K562 (cell line): ENCODE measurements around the gene CD300LB. TPM values are rescaled to one million over a fixed set of nuclear protein-coding genes. Genes with fewer than 3 reads are reported as not detected.

Source experiments
- ATAC-seq: fragments of 200-7000 bp; cut with Tn5 transposase; 3 replicates; pipeline ENCODE4 v1.9.1; 2020; ENCODE audit warnings: moderate library complexity
- BruUV-seq: library from RNA; stranded (reverse); fragments of 400-500 nt; replicated peaks from 2 replicates; lab custom pipeline; 2021; lab: Mats Ljungman, UMichigan
- CTCF ChIA-PET: fragments of 300-600 bp; formaldehyde crosslinking; extraction: SDS; loops from one replicate; lab custom pipeline; 2021; ENCODE audit warnings: low intra/inter-chr PET ratio; lab: Yijun Ruan, JAX
- POLR2A ChIA-PET: fragments of 300-600, 350-650 bp; sonication (Branson Sonifier 250); formaldehyde crosslinking; extraction: SDS; loops from one replicate; lab custom pipeline; 2021; ENCODE audit warnings: antibody characterized with exemption, inconsistent platforms; lab: Yijun Ruan, JAX
- DNase-seq, 4 experiments: peaks; one replicate each; pipeline versions ENCODE4 v3.0.0 to v3.0.0-alpha.2; 2011 to 2018; ENCODE audit warnings: low spot score in 3 of 4, mixed read lengths in 3 of 4; ENCODE audit errors: extremely low read depth in 1 of 4
- FAIRE-seq: peaks from 2 replicates; lab custom pipeline; 2011; peaks lifted over from hg19 to GRCh38; lab: Jason Lieb, UNC
- H2AFZ ChIP-seq: 2 replicates; pipeline ENCODE4 v1.6.0; 2011; ENCODE audit warnings: low read depth, low read length, control low read depth, inconsistent platforms
- H3K27ac ChIP-seq: fragments of 200-600 bp; 3 replicates; pipeline ENCODE4 v1.8.0; 2011; ENCODE audit warnings: low read depth, mild to moderate bottlenecking, control low read depth, inconsistent platforms, low read length, moderate library complexity, mixed read lengths; ENCODE audit errors: extremely low read depth
- H3K27me3 ChIP-seq, 2 experiments: fragments of 300-600 bp in 1 of 2; 2 replicates in 1 of 2; 3 replicates in 1 of 2; pipeline versions ENCODE4 v1.6.0 to v1.8.0; 2011; ENCODE audit warnings: inconsistent platforms in 2 of 2, low read length in 2 of 2, mild to moderate bottlenecking in 1 of 2, mixed read lengths in 1 of 2, moderate library complexity in 1 of 2; ENCODE audit not compliant: control insufficient read depth in 2 of 2, insufficient read depth in 2 of 2
- H3K36me3 ChIP-seq: fragments of 300-600 bp; 3 replicates; pipeline ENCODE4 v1.8.0; 2011; ENCODE audit warnings: mild to moderate bottlenecking, low read length, inconsistent platforms; ENCODE audit not compliant: control insufficient read depth, insufficient read depth
- H3K4me1 ChIP-seq, 2 experiments: fragments of 200-600 bp in 1 of 2; replicated peaks in 1 of 2; 2 replicates in 1 of 2; 3 replicates in 1 of 2; pipeline versions ENCODE4 v1.5.1 to v1.8.0; 2011; ENCODE audit warnings: inconsistent platforms in 2 of 2, low read length in 2 of 2, mild to moderate bottlenecking in 1 of 2, mixed read lengths in 1 of 2, moderate library complexity in 1 of 2; ENCODE audit not compliant: control insufficient read depth in 2 of 2, insufficient read depth in 2 of 2
- H3K4me2 ChIP-seq: 2 replicates; pipeline ENCODE4 v1.6.1; 2011; ENCODE audit warnings: low read length, control low read depth, inconsistent platforms, mixed read lengths; ENCODE audit not compliant: insufficient read depth
- H3K4me3 ChIP-seq: fragments of 200-600 bp; sonication (generic), shearing (Covaris generic); 2 replicates; pipeline ENCODE4 v1.5.1; 2016; ENCODE audit warnings: control low read depth, inconsistent platforms
- H3K79me2 ChIP-seq: fragments of 200-600 bp; 3 replicates; pipeline ENCODE4 v1.8.0; 2011; ENCODE audit warnings: low read length, inconsistent platforms; ENCODE audit not compliant: control insufficient read depth, insufficient read depth
- H3K9ac ChIP-seq, 2 experiments: 2 replicates each; pipeline versions ENCODE4 v1.6.0 to v1.6.1; 2011; ENCODE audit warnings: low read depth in 2 of 2, low read length in 2 of 2, control low read depth in 1 of 2, inconsistent platforms in 1 of 2, mild to moderate bottlenecking in 1 of 2, mixed read lengths in 1 of 2; ENCODE audit not compliant: insufficient read depth in 1 of 2
- H3K9me1 ChIP-seq: one replicate; pipeline ENCODE4 v1.6.0; 2011; ENCODE audit warnings: inconsistent platforms, mild to moderate bottlenecking, low read length, moderate library complexity; ENCODE audit not compliant: control insufficient read depth, insufficient read depth
- H3K9me3 ChIP-seq: replicated peaks from 2 replicates; pipeline ENCODE4 v1.5.1; 2011; ENCODE audit warnings: low read depth, low read length, inconsistent platforms; ENCODE audit not compliant: control insufficient read depth, insufficient read depth
- H4K20me1 ChIP-seq: replicated peaks from 2 replicates; pipeline ENCODE4 v1.6.1; 2011; ENCODE audit warnings: low read length, inconsistent platforms, mixed read lengths; ENCODE audit not compliant: control insufficient read depth, insufficient read depth
- FOXP1 ChIP-seq: sonication (generic); formaldehyde crosslinking; IDR thresholded peaks from 2 replicates; pipeline ENCODE4 v1.8.0; 2022; ENCODE audit warnings: mild to moderate bottlenecking, missing genetic modification reagents
- HNRNPUL1 ChIP-seq: fragments of 200-400 bp; formaldehyde crosslinking; IDR thresholded peaks from 2 replicates; pipeline ENCODE4 v1.6.1; 2017; ENCODE audit warnings: low read length
- HOXB6 ChIP-seq: fragments of 250-450 bp; sonication (Bioruptor Pico); IDR thresholded peaks from 2 replicates; pipeline ENCODE4 v1.5.1; 2022; ENCODE audit warnings: mild to moderate bottlenecking, borderline replicate concordance
- IRF9 ChIP-seq: fragments of 450-650 bp; IDR thresholded peaks from 2 replicates; pipeline ENCODE4 v1.6.1; 2016; ENCODE audit warnings: missing biosample characterization, missing genetic modification characterization
- RAD21 ChIP-seq, 2 experiments: fragments of 250-450 bp in 1 of 2; fragments of 450-650 bp in 1 of 2; sonication (Bioruptor Pico) in 1 of 2; formaldehyde crosslinking in 1 of 2; IDR thresholded peaks in 1 of 2; conservative IDR thresholded peaks in 1 of 2; 2 replicates each; pipeline versions ENCODE4 v1.4.0 to v1.8.0; 2020 to 2022; ENCODE audit warnings: mild to moderate bottlenecking in 2 of 2, moderate library complexity in 1 of 2
- SMARCB1 ChIP-seq: IDR thresholded peaks from 2 replicates; pipeline ENCODE4 v1.6.1; 2011; ENCODE audit warnings: improper control_type of control experiment, low read depth; ENCODE audit not compliant: insufficient read length
- ZBTB5 ChIP-seq: fragments of 450-650 bp; IDR thresholded peaks from 2 replicates; pipeline ENCODE4 v1.6.1; 2017; ENCODE audit warnings: antibody characterized with exemption
- WGBS: fragments of 100-300 bp; shearing (Covaris generic); methylation state at CpG from one replicate; pipeline ENCODE4 v1.1.6; 2016; ENCODE audit warnings: low coverage, mixed read lengths; ENCODE audit not compliant: insufficient coverage; ENCODE audit errors: missing lambda C conversion rate; 5-methylcytosine and 5-hydroxymethylcytosine counted together
- in situ Hi-C: fragments of 300-500 bp; cut with MboI; formaldehyde crosslinking; loops from 4 replicates; pipeline ENCODE4 v1.15.0; 2018; ENCODE audit warnings: inconsistent platforms, mixed read lengths
- intact Hi-C: fragments of 100-400 bp; cut with micrococcal nuclease; formaldehyde crosslinking; loops from 2 replicates; pipeline ENCODE4 v1.14.2; 2022
- polyA plus RNA-seq, 8 experiments: library from polyadenylated mRNA; depleted of rRNA in 4 of 8; stranded (reverse) in 5 of 8; unstranded in 3 of 8; fragments of >200 nt; fragmentation: Nextera tagmentation in 2 of 8; fragmentation: Illumina TruSeq in 1 of 8; extraction: Ambion mirVana in 2 of 8; extraction: Trizol in 1 of 8; gene quantifications; 2 replicates each; pipeline versions ENCODE4 v1.2.1 to v1.2.3, GENCODE V29; 2011 to 2014; ENCODE audit warnings: inconsistent platforms in 1 of 8, missing spikeins in 1 of 8
- total RNA-seq, 7 experiments: library from RNA; depleted of rRNA in 6 of 7; stranded (reverse); fragments of >200 nt in 6 of 7; fragmentation: Illumina TruSeq in 2 of 7; extraction: Trizol in 2 of 7; gene quantifications; 2 replicates each; pipeline versions ENCODE4 v1.2.1 to v1.2.3, GENCODE V29; 2011 to 2021; ENCODE audit warnings: low replicate concordance in 1 of 7

CD300LB gene
- total and polyA plus RNA-seq, 9 of the 15 experiments (the other 6 are each of a cell fraction or from before 2014, with no cell fraction given), result not detected

- ChIA-PET CTCF (no interaction called here), POLR2A (interaction anchor here (0.5 kb wide), 1 partner anchor 203 kb away, joined by 3 read pairs; no protein-coding TSS in a partner anchor)
- Histone ChIP-seq H4K20me1 (no peaks in the 10 kb centered on the region; the same call in 1 of the 2 replicates), H3K4me1 (no peaks in the 10 kb centered on the region), H3K4me2 (no peak overlapping the region), H3K4me3 (no peak overlapping the region), H3K27ac (no peak overlapping the region), H2AFZ (no peak overlapping the region), H3K9me1 (no peaks in the 10 kb centered on the region), H3K27me3 (peaks cover 0 to 55% of the 10 kb centered on the region in 2 experiments; a peak in 3 of 5 replicates), H3K36me3 (no peaks in the 10 kb centered on the region), H3K9ac (no peak overlapping the region), H3K9me3 (no peaks in the 10 kb centered on the region), H3K79me2 (no peaks in the 10 kb centered on the region)
- TF ChIP-seq ZBTB5 (no peak), FOXP1 (CRISPR knock-in tag) (no peak), SMARCB1 (no peak), IRF9 (tag) (no peak), HOXB6 (CRISPR knock-in tag) (no peak), RAD21 (CRISPR knock-in tag; conservative IDR thresholded peaks at IDR 0.05 in 1 of 2, IDR thresholded peaks at IDR 0.05 in 1 of 2) (no peak), HNRNPUL1 (no peak)
- no TSS peak for BruUV-seq
- no peak for DNase-seq
- intact Hi-C loops (no loop called here), in situ Hi-C loops (no loop called here)
- WGBS, result 0% methylated on average over 10 of the region's 10 CpGs
- no peak for ATAC-seq
- FAIRE-seq, result no peak
Measured at GRCh38 chr17:74539281-74539820, 8.1 kb upstream of the CD300LB start.
